HCT116 (cell line): ENCODE measurements around the gene MAEA. TPM values are rescaled to one million over a fixed set of nuclear protein-coding genes. Genes with fewer than 3 reads are reported as not detected.

Experiments used
- ATAC-seq: fragments of 200-7000 bp; cut with Tn5 transposase; 2 replicates; pipeline ENCODE4 v1.9.1; 2020; ENCODE audit warnings: mild to moderate bottlenecking, moderate library complexity
- BruUV-seq: library from RNA; stranded (reverse); fragments of 400-500 nt; replicated peaks from 2 replicates; lab custom pipeline; 2021; lab: Mats Ljungman, UMichigan
- CTCF ChIA-PET: fragments of 300-600 bp; sonication (Branson Sonifier 250); formaldehyde crosslinking; loops from one replicate; lab custom pipeline; 2021; ENCODE audit warnings: antibody characterized with exemption; lab: Charles Lee
- POLR2A ChIA-PET: fragments of 300-600, 350-600 bp; sonication (Branson Sonifier 250); formaldehyde crosslinking; loops from one replicate; lab custom pipeline; 2021; ENCODE audit warnings: antibody characterized with exemption; lab: Charles Lee
- RAD21 ChIA-PET, 2 experiments: fragments of 300-600 bp; sonication (Branson Sonifier 250); formaldehyde crosslinking; loops; one replicate each; lab custom pipeline; 2023; ENCODE audit warnings: low total read pairs in 2 of 2; ENCODE audit not compliant: uncharacterized antibody in 2 of 2, unreplicated experiment in 2 of 2, low non-redundant PET in 1 of 2; lab: Charles Lee
- DNase-seq: peaks from one replicate; pipeline ENCODE4 v3.0.0-alpha.2; 2010; ENCODE audit warnings: low read depth, low spot score
- H2AFZ ChIP-seq: fragments of 200-600 bp; shearing (Covaris generic), sonication (generic); 2 replicates; pipeline ENCODE4 v1.6.1; 2017; ENCODE audit warnings: low read depth, mixed run types, mixed read lengths, antibody characterized with exemption, low read length; ENCODE audit not compliant: poor library complexity, severe bottlenecking
- H3K27ac ChIP-seq: 2 replicates; pipeline ENCODE4 v1.5.1; 2012; ENCODE audit warnings: low read depth, low read length
- H3K27me3 ChIP-seq: fragments of 200-600 bp; sonication (generic); 2 replicates; pipeline ENCODE4 v1.6.1; 2016; ENCODE audit warnings: mixed run types, low read length, mixed read lengths; ENCODE audit not compliant: insufficient read depth
- H3K36me3 ChIP-seq, 2 experiments: fragments of 200-500 bp in 1 of 2; fragments of 200-600 bp in 1 of 2; sonication (Bioruptor generic) in 1 of 2; sonication (generic) in 1 of 2; 2 replicates each; pipeline versions ENCODE4 v1.5.1 to v1.6.1; 2014 to 2016; ENCODE audit warnings: low read length in 2 of 2, inconsistent platforms in 1 of 2, mixed read lengths in 1 of 2, mixed run types in 1 of 2; ENCODE audit not compliant: insufficient read depth in 2 of 2, control insufficient read depth in 1 of 2
- H3K4me1 ChIP-seq, 2 experiments: fragments of 200-600 bp in 1 of 2; sonication (generic) in 1 of 2; 2 replicates each; pipeline versions ENCODE4 v1.5.1 to v1.6.1; 2012 to 2017; ENCODE audit warnings: low read length in 2 of 2, inconsistent platforms in 1 of 2, mild to moderate bottlenecking in 1 of 2, mixed read lengths in 1 of 2, mixed run types in 1 of 2, moderate library complexity in 1 of 2; ENCODE audit not compliant: insufficient read depth in 2 of 2, control insufficient read depth in 1 of 2
- H3K4me2 ChIP-seq: fragments of 200-600 bp; sonication (generic); 2 replicates; pipeline ENCODE4 v1.6.1; 2017; ENCODE audit warnings: mixed run types, low read length, mixed read lengths
- H3K4me3 ChIP-seq, 2 experiments: fragments of 200-600 bp in 1 of 2; sonication (generic) in 1 of 2; replicated peaks in 1 of 2; 2 replicates each; pipeline ENCODE4 v1.5.1; 2011 to 2016; ENCODE audit warnings: low read length in 2 of 2, control low read depth in 1 of 2, low read depth in 1 of 2, mild to moderate bottlenecking in 1 of 2, mixed read lengths in 1 of 2, mixed run types in 1 of 2
- H3K79me2 ChIP-seq: fragments of 200-600 bp; sonication (generic); 2 replicates; pipeline ENCODE4 v1.6.1; 2017; ENCODE audit warnings: mild to moderate bottlenecking, mixed run types, low read length, moderate library complexity, mixed read lengths; ENCODE audit not compliant: insufficient read depth
- H3K9ac ChIP-seq: fragments of 200-600 bp; sonication (generic); 2 replicates; pipeline ENCODE4 v1.6.1; 2016; ENCODE audit warnings: low read length, mixed read lengths
- H3K9me2 ChIP-seq: fragments of 200-600 bp; sonication (generic), shearing (Covaris generic); 2 replicates; pipeline ENCODE4 v1.6.1; 2017; ENCODE audit warnings: mixed run types, mild to moderate bottlenecking, moderate library complexity; ENCODE audit not compliant: insufficient read depth
- H3K9me3 ChIP-seq, 2 experiments: fragments of 200-500 bp in 1 of 2; fragments of 200-600 bp in 1 of 2; sonication (Bioruptor generic) in 1 of 2; sonication (generic) in 1 of 2; 2 replicates each; pipeline ENCODE4 v1.6.1; 2014 to 2017; ENCODE audit warnings: low read length in 2 of 2, mixed read lengths in 2 of 2, inconsistent platforms in 1 of 2, low read depth in 1 of 2, mild to moderate bottlenecking in 1 of 2, mixed run types in 1 of 2, moderate library complexity in 1 of 2; ENCODE audit not compliant: control insufficient read depth in 1 of 2, insufficient read depth in 1 of 2
- H4K20me1 ChIP-seq: fragments of 200-600 bp; sonication (generic), shearing (Covaris generic); 2 replicates; pipeline ENCODE4 v1.6.1; 2017; ENCODE audit warnings: mixed run types, mild to moderate bottlenecking, moderate library complexity; ENCODE audit not compliant: insufficient read depth
- ATF3 ChIP-seq: IDR thresholded peaks from 2 replicates; pipeline ENCODE4 v1.6.1; 2012
- CBX3 ChIP-seq: IDR thresholded peaks from 2 replicates; pipeline ENCODE4 v1.6.1; 2012; ENCODE audit warnings: low read depth
- CEBPB ChIP-seq: IDR thresholded peaks from 2 replicates; pipeline ENCODE4 v1.6.1; 2012; ENCODE audit warnings: low read depth
- CTCF ChIP-seq, 3 experiments: fragments of 200-600 bp in 1 of 3; sonication (generic) in 1 of 3; IDR thresholded peaks in 2 of 3; conservative IDR thresholded peaks in 1 of 3; 2 replicates each; pipeline ENCODE4 v1.5.1; 2012 to 2017; ENCODE audit warnings: low read depth in 2 of 3, low read length in 2 of 3, antibody characterized with exemption in 1 of 3, borderline replicate concordance in 1 of 3, control low read depth in 1 of 3, mild to moderate bottlenecking in 1 of 3, mixed read lengths in 1 of 3, mixed run types in 1 of 3, moderate library complexity in 1 of 3; ENCODE audit not compliant: insufficient read depth in 1 of 3
- EGR1 ChIP-seq: IDR thresholded peaks from 2 replicates; pipeline ENCODE4 v1.6.1; 2012; ENCODE audit warnings: low read depth
- EZH2 ChIP-seq: fragments of 200-600 bp; sonication (generic); IDR thresholded peaks from 2 replicates; pipeline ENCODE4 v1.6.1; 2017; ENCODE audit warnings: antibody characterized with exemption, mixed run types
- FOSL1 ChIP-seq: IDR thresholded peaks from 2 replicates; pipeline ENCODE4 v1.6.1; 2012; ENCODE audit warnings: low read depth
- JUND ChIP-seq: IDR thresholded peaks from 2 replicates; pipeline ENCODE4 v1.6.1; 2012
- MAX ChIP-seq: IDR thresholded peaks from 2 replicates; pipeline ENCODE4 v1.6.1; 2012
- POLR2A ChIP-seq: IDR thresholded peaks from 2 replicates; pipeline ENCODE4 v1.7.0; 2011; ENCODE audit warnings: borderline replicate concordance; ENCODE audit not compliant: insufficient read depth, insufficient read length; ENCODE audit errors: extremely low read depth
- POLR2AphosphoS5 ChIP-seq: IDR thresholded peaks from 2 replicates; pipeline ENCODE4 v1.6.1; 2011; ENCODE audit warnings: mild to moderate bottlenecking, low read depth, low read length, moderate library complexity
- RAD21 ChIP-seq: IDR thresholded peaks from 2 replicates; pipeline ENCODE4 v1.6.1; 2012; ENCODE audit warnings: low read depth, mild to moderate bottlenecking
- REST ChIP-seq: IDR thresholded peaks from 2 replicates; pipeline ENCODE4 v1.6.1; 2012; ENCODE audit warnings: low read depth
- SIN3A ChIP-seq: IDR thresholded peaks from 2 replicates; pipeline ENCODE4 v1.6.1; 2012; ENCODE audit warnings: low read depth
- SP1 ChIP-seq: IDR thresholded peaks from 2 replicates; pipeline ENCODE4 v1.6.1; 2012; ENCODE audit warnings: low read depth
- TCF7L2 ChIP-seq: IDR thresholded peaks from 2 replicates; pipeline ENCODE4 v1.7.0; 2011; ENCODE audit warnings: borderline replicate concordance, inconsistent platforms; ENCODE audit not compliant: insufficient read depth, insufficient read length; ENCODE audit errors: extremely low read depth
- YY1 ChIP-seq: IDR thresholded peaks from 2 replicates; pipeline ENCODE4 v1.6.1; 2011; ENCODE audit warnings: low read length, low read depth, moderate library complexity, mild to moderate bottlenecking; ENCODE audit not compliant: insufficient replicate concordance; ENCODE audit errors: extremely low read depth
- ZBTB33 ChIP-seq: IDR thresholded peaks from 2 replicates; pipeline ENCODE4 v1.6.1; 2011; ENCODE audit warnings: mild to moderate bottlenecking, low read length, moderate library complexity; ENCODE audit not compliant: insufficient replicate concordance; ENCODE audit errors: extremely low read depth
- ZNF274 ChIP-seq: fragments of 200-500 bp; sonication (Bioruptor generic); IDR thresholded peaks from 2 replicates; pipeline ENCODE4 v1.6.1; 2014; ENCODE audit warnings: mild to moderate bottlenecking, low read depth, low read length, inconsistent platforms
- intact Hi-C: fragments of 100-400 bp; cut with micrococcal nuclease; formaldehyde crosslinking; loops from 2 replicates; pipeline ENCODE4 v1.10.0; 2022
- total RNA-seq: library from RNA; stranded (reverse); gene quantifications from one replicate; pipeline ENCODE4 v1.2.1, GENCODE V29; 2021; ENCODE audit not compliant: unreplicated experiment

The MAEA gene
- total RNA-seq, 1 experiment from 2014 or later: 88.3 TPM

- ChIA-PET CTCF (no interaction called here), RAD21 (no interaction called here), POLR2A (no interaction called here)
- no peak overlapping the region for H3K4me2 ChIP-seq
- ATAC-seq (no peak), DNase-seq (no peak)
- H2AFZ ChIP-seq: no peak overlapping the region
- no peaks in the 10 kb centered on the region; a peak in 1 of 4 replicates for H3K36me3 ChIP-seq
- H4K20me1 ChIP-seq: no peaks in the 10 kb centered on the region
- H3K79me2 ChIP-seq: no peaks in the 10 kb centered on the region
- H3K27ac ChIP-seq: no peak overlapping the region
- H3K9ac ChIP-seq: no peak overlapping the region
- TF ChIP-seq MAX: no peak
- no peak for TF ChIP-seq ZNF274
- no peak for TF ChIP-seq FOSL1
- no peak for TF ChIP-seq CEBPB
- no peak for TF ChIP-seq JUND
- TF ChIP-seq TCF7L2: no peak
- no peak for TF ChIP-seq EGR1
- no peak for TF ChIP-seq ATF3
- no peak for TF ChIP-seq YY1
- TF ChIP-seq POLR2A: no peak
- TF ChIP-seq SIN3A: no peak
- TF ChIP-seq EZH2: no peak
- TF ChIP-seq ZBTB33: no peak
- no peak for TF ChIP-seq CBX3
- TF ChIP-seq REST: no peak
- TF ChIP-seq CTCF (IDR thresholded peaks at IDR 0.05 in 2 of 3, conservative IDR thresholded peaks at IDR 0.05 in 1 of 3; ENCODE audit: borderline replicate concordance in 1 of 3, insufficient read depth in 1 of 3, low read depth in 2 of 3, low read length in 2 of 3): no peak
- TF ChIP-seq RAD21: no peak
- TF ChIP-seq POLR2AphosphoS5: no peak
- no peak for TF ChIP-seq SP1
- no peak overlapping the region for H3K4me3 ChIP-seq
- intact Hi-C loops: no loop called here
- H3K4me1 ChIP-seq: peaks cover 0 to 5% of the 10 kb centered on the region in 2 experiments; a peak in 1 of 4 replicates
- no peaks in the 10 kb centered on the region for H3K9me3 ChIP-seq
- BruUV-seq: no TSS peak
- H3K27me3 ChIP-seq: no peaks in the 10 kb centered on the region
- H3K9me2 ChIP-seq: no peaks in the 10 kb centered on the region
These were observed 72.8 kb downstream of the MAEA start for GRCh38 chr4:1362521-1362920.
